Measurements from ENCODE around the gene PRB2. TPM values are rescaled to one million over a fixed set of nuclear protein-coding genes. Genes with fewer than 3 reads are reported as not detected.

Gene PRB2
- total RNA-seq, 1 experiment from 2014 or later, result not detected

DNA sequence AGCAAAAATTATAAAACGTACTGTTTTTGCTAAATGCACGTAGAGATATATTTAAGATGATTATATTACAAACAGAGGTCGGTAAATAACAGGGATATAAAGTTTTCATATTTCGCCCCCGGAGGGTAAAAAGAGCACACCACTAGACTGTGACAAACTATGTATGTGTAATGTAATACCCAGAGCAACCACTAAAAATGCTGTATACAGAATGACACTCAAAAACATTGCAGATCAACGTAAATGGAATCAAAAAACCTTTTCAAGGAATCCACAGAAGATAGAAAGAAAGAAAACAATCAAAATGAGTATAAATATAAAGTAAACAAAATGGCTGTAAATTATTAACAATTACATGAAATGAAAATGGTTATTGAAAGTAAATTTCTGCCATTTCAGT, 47.6 kb downstream of the PRB2 start:
- H3K4me1 Mint-ChIP-seq, result no peaks in the 10 kb centered on the region
- POLR2A ChIA-PET, result no interaction called here
- H3K9me3 Mint-ChIP-seq, result peaks cover 9% of the 10 kb centered on the region; the same call in 1 of the 2 replicates
- peak; percentile 44; the same call in 1 of the 2 replicates for ATAC-seq
- H3K27me3 Mint-ChIP-seq (ENCODE audit: low read depth), result no peaks in the 10 kb centered on the region
- CTCF ChIA-PET, result no interaction called here
- H3K36me3 Mint-ChIP-seq, result no peaks in the 10 kb centered on the region
- DNase-seq (ENCODE audit: low spot score), result no peak
- TF ChIP-seq ETV6 (CRISPR knock-in tag; IDR thresholded peaks at IDR 0.05) (no peak), RELA (CRISPR knock-in tag; IDR thresholded peaks at IDR 0.05; ENCODE audit: borderline replicate concordance) (no peak), ZNF219 (CRISPR knock-in tag; IDR thresholded peaks at IDR 0.05; ENCODE audit: borderline replicate concordance) (no peak), ZNF121 (CRISPR knock-in tag; IDR thresholded peaks at IDR 0.05) (no peak), KAT7 (CRISPR knock-in tag; IDR thresholded peaks at IDR 0.05; ENCODE audit: borderline replicate concordance) (no peak)
- TF ChIP-seq, protein P1, sequence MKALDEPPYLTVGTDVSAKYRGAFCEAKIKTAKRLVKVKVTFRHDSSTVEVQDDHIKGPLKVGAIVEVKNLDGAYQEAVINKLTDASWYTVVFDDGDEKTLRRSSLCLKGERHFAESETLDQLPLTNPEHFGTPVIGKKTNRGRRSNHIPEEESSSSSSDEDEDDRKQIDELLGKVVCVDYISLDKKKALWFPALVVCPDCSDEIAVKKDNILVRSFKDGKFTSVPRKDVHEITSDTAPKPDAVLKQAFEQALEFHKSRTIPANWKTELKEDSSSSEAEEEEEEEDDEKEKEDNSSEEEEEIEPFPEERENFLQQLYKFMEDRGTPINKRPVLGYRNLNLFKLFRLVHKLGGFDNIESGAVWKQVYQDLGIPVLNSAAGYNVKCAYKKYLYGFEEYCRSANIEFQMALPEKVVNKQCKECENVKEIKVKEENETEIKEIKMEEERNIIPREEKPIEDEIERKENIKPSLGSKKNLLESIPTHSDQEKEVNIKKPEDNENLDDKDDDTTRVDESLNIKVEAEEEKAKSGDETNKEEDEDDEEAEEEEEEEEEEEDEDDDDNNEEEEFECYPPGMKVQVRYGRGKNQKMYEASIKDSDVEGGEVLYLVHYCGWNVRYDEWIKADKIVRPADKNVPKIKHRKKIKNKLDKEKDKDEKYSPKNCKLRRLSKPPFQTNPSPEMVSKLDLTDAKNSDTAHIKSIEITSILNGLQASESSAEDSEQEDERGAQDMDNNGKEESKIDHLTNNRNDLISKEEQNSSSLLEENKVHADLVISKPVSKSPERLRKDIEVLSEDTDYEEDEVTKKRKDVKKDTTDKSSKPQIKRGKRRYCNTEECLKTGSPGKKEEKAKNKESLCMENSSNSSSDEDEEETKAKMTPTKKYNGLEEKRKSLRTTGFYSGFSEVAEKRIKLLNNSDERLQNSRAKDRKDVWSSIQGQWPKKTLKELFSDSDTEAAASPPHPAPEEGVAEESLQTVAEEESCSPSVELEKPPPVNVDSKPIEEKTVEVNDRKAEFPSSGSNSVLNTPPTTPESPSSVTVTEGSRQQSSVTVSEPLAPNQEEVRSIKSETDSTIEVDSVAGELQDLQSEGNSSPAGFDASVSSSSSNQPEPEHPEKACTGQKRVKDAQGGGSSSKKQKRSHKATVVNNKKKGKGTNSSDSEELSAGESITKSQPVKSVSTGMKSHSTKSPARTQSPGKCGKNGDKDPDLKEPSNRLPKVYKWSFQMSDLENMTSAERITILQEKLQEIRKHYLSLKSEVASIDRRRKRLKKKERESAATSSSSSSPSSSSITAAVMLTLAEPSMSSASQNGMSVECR (CRISPR knock-in tag; IDR thresholded peaks at IDR 0.05; ENCODE audit: borderline replicate concordance), result no peak
- no peak overlapping the region for H3K27ac Mint-ChIP-seq
- no peak overlapping the region for H3K4me3 Mint-ChIP-seq

DNA sequence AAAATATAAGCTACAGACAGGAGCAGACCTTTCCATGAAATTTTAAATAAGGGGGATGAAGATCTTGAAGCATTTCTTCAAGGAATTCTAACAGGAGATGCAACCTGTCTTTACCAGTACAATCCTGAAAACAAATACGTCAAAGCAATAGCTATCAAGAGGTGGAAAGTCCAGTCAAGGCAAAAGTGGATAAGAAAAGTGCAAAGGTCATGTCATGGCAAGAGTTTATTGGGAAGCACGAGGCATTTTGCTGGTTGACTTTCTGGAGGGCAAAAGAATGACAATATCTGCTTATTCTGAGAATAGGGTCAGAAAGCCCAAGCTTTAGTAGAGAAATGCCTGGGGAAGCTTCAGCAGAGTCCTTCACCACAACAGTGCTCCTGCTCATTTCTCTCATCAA, 50.9 kb downstream of the PRB2 start:
- H3K27me3 Mint-ChIP-seq (ENCODE audit: low read depth), result no peaks in the 10 kb centered on the region; the same call in 1 of the 2 replicates
- ChIA-PET POLR2A (no interaction called here), CTCF (no interaction called here)
- H3K4me3 Mint-ChIP-seq, result no peak overlapping the region
- peaks cover 4% of the 10 kb centered on the region; the same call in 1 of the 2 replicates for H3K4me1 Mint-ChIP-seq
- no peak overlapping the region for H3K27ac Mint-ChIP-seq
- 0 out of 2 replicates have a peak, but pooled peaks cover 4% of the 10 kb centered on the region for H3K36me3 Mint-ChIP-seq
- peaks cover 16% of the 10 kb centered on the region for H3K9me3 Mint-ChIP-seq
- ATAC-seq (no peak), DNase-seq (ENCODE audit: low spot score) (no peak)
- TF ChIP-seq, protein P2, sequence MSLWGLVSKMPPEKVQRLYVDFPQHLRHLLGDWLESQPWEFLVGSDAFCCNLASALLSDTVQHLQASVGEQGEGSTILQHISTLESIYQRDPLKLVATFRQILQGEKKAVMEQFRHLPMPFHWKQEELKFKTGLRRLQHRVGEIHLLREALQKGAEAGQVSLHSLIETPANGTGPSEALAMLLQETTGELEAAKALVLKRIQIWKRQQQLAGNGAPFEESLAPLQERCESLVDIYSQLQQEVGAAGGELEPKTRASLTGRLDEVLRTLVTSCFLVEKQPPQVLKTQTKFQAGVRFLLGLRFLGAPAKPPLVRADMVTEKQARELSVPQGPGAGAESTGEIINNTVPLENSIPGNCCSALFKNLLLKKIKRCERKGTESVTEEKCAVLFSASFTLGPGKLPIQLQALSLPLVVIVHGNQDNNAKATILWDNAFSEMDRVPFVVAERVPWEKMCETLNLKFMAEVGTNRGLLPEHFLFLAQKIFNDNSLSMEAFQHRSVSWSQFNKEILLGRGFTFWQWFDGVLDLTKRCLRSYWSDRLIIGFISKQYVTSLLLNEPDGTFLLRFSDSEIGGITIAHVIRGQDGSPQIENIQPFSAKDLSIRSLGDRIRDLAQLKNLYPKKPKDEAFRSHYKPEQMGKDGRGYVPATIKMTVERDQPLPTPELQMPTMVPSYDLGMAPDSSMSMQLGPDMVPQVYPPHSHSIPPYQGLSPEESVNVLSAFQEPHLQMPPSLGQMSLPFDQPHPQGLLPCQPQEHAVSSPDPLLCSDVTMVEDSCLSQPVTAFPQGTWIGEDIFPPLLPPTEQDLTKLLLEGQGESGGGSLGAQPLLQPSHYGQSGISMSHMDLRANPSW (CRISPR knock-in tag; conservative IDR thresholded peaks at IDR 0.05; ENCODE audit: low read depth), result no peak
- no peak for TF ChIP-seq GABPB1 (CRISPR knock-in tag; IDR thresholded peaks at IDR 0.05)
- TF ChIP-seq TEAD4 (CRISPR knock-in tag; IDR thresholded peaks at IDR 0.05), result no peak
- no peak for TF ChIP-seq NR1H2 (CRISPR knock-in tag; IDR thresholded peaks at IDR 0.05)
- TF ChIP-seq ZNF416 (CRISPR knock-in tag; IDR thresholded peaks at IDR 0.05), result no peak
- no peak for TF ChIP-seq EMX1 (CRISPR knock-in tag; IDR thresholded peaks at IDR 0.05)
- TF ChIP-seq, protein P3, sequence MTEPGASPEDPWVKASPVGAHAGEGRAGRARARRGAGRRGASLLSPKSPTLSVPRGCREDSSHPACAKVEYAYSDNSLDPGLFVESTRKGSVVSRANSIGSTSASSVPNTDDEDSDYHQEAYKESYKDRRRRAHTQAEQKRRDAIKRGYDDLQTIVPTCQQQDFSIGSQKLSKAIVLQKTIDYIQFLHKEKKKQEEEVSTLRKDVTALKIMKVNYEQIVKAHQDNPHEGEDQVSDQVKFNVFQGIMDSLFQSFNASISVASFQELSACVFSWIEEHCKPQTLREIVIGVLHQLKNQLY (CRISPR knock-in tag; IDR thresholded peaks at IDR 0.05), result no peak
- no peak for TF ChIP-seq ETV6 (CRISPR knock-in tag; IDR thresholded peaks at IDR 0.05)
- TF ChIP-seq ZNF317 (CRISPR knock-in tag; IDR thresholded peaks at IDR 0.05; ENCODE audit: borderline replicate concordance, low read depth), result no peak
- TF ChIP-seq, protein P4, sequence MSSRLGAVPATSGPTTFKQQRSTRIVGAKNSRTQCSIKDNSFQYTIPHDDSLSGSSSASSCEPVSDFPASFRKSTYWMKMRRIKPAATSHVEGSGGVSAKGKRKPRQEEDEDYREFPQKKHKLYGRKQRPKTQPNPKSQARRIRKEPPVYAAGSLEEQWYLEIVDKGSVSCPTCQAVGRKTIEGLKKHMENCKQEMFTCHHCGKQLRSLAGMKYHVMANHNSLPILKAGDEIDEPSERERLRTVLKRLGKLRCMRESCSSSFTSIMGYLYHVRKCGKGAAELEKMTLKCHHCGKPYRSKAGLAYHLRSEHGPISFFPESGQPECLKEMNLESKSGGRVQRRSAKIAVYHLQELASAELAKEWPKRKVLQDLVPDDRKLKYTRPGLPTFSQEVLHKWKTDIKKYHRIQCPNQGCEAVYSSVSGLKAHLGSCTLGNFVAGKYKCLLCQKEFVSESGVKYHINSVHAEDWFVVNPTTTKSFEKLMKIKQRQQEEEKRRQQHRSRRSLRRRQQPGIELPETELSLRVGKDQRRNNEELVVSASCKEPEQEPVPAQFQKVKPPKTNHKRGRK (CRISPR knock-in tag; IDR thresholded peaks at IDR 0.05; ENCODE audit: borderline replicate concordance), result no peak
- no peak for TF ChIP-seq SMAD3 (CRISPR knock-in tag; IDR thresholded peaks at IDR 0.05; ENCODE audit: borderline replicate concordance)
- no peak for TF ChIP-seq GRHL2 (CRISPR knock-in tag; IDR thresholded peaks at IDR 0.05; ENCODE audit: insufficient replicate concordance, severe bottlenecking)
- no peak for TF ChIP-seq ESRRA (CRISPR knock-in tag; IDR thresholded peaks at IDR 0.05; ENCODE audit: borderline replicate concordance)
- TF ChIP-seq, protein P5, sequence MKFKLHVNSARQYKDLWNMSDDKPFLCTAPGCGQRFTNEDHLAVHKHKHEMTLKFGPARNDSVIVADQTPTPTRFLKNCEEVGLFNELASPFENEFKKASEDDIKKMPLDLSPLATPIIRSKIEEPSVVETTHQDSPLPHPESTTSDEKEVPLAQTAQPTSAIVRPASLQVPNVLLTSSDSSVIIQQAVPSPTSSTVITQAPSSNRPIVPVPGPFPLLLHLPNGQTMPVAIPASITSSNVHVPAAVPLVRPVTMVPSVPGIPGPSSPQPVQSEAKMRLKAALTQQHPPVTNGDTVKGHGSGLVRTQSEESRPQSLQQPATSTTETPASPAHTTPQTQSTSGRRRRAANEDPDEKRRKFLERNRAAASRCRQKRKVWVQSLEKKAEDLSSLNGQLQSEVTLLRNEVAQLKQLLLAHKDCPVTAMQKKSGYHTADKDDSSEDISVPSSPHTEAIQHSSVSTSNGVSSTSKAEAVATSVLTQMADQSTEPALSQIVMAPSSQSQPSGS (CRISPR knock-in tag; IDR thresholded peaks at IDR 0.05; ENCODE audit: borderline replicate concordance, low read depth), result no peak
- TF ChIP-seq ZNF121 (CRISPR knock-in tag; IDR thresholded peaks at IDR 0.05), result no peak
- TF ChIP-seq, protein P6, sequence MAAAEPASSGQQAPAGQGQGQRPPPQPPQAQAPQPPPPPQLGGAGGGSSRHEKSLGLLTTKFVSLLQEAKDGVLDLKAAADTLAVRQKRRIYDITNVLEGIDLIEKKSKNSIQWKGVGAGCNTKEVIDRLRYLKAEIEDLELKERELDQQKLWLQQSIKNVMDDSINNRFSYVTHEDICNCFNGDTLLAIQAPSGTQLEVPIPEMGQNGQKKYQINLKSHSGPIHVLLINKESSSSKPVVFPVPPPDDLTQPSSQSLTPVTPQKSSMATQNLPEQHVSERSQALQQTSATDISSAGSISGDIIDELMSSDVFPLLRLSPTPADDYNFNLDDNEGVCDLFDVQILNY (CRISPR knock-in tag; IDR thresholded peaks at IDR 0.05), result no peak
- TF ChIP-seq, protein P7, sequence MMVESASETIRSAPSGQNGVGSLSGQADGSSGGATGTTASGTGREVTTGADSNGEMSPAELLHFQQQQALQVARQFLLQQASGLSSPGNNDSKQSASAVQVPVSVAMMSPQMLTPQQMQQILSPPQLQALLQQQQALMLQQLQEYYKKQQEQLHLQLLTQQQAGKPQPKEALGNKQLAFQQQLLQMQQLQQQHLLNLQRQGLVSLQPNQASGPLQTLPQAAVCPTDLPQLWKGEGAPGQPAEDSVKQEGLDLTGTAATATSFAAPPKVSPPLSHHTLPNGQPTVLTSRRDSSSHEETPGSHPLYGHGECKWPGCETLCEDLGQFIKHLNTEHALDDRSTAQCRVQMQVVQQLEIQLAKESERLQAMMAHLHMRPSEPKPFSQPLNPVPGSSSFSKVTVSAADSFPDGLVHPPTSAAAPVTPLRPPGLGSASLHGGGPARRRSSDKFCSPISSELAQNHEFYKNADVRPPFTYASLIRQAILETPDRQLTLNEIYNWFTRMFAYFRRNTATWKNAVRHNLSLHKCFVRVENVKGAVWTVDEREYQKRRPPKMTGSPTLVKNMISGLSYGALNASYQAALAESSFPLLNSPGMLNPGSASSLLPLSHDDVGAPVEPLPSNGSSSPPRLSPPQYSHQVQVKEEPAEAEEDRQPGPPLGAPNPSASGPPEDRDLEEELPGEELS (CRISPR knock-in tag; IDR thresholded peaks at IDR 0.05), result no peak
